Bronchial epithelial cell (primary cell): ENCODE measurements around the gene POP7. TPM values are rescaled to one million over a fixed set of nuclear protein-coding genes. Genes with fewer than 3 reads are reported as not detected.

ENCODE experiments used
- DNase-seq: peaks from one replicate; pipeline ENCODE4 v3.0.0-alpha.2; 2010; ENCODE audit warnings: low read depth
- FAIRE-seq: peaks from 2 replicates; lab custom pipeline; 2011; peaks lifted over from hg19 to GRCh38; lab: Jason Lieb, UNC
- H3K27me3 ChIP-seq: 2 replicates; pipeline ENCODE4 v1.5.1; 2011; ENCODE audit warnings: low read length; ENCODE audit not compliant: control insufficient read depth, insufficient read depth
- H3K36me3 ChIP-seq: 2 replicates; pipeline ENCODE4 v1.5.1; 2011; ENCODE audit warnings: low read length; ENCODE audit not compliant: control insufficient read depth, insufficient read depth
- H3K4me3 ChIP-seq: 2 replicates; pipeline ENCODE4 v1.5.1; 2011; ENCODE audit warnings: mild to moderate bottlenecking, low read depth, low read length, control low read depth
- CTCF ChIP-seq: IDR thresholded peaks from 2 replicates; pipeline ENCODE4 v1.5.1; 2011; ENCODE audit warnings: mild to moderate bottlenecking, moderate library complexity, low read length, control low read depth, inconsistent platforms; ENCODE audit not compliant: insufficient read depth, severe bottlenecking
- total RNA-seq: library from RNA; depleted of rRNA; stranded (reverse); fragments of >200 nt; gene quantifications from 2 replicates; pipeline ENCODE4 v1.2.1, GENCODE V29; 2014

POP7 gene
- total RNA-seq, 1 donor from 2014 or later = 40.8 TPM

- TF ChIP-seq CTCF = no peak
- H3K27me3 ChIP-seq = no peaks in the 10 kb centered on the region
- peaks cover 40% of the 10 kb centered on the region for H3K36me3 ChIP-seq
- DNase-seq (no peak), FAIRE-seq (no peak)
- H3K4me3 ChIP-seq = no peak overlapping the region
Observed at GRCh38 chr7:100686201-100686821, 19.6 kb upstream of the POP7 start.

- peaks cover 36% of the 10 kb centered on the region for H3K36me3 ChIP-seq
- no peak for DNase-seq
- H3K4me3 ChIP-seq = no peak overlapping the region
Observed at GRCh38 chr7:100686822-100687211, 19.1 kb upstream of the POP7 start.

GRCh38 chr7:100687261-100687660, 18.7 kb upstream of the POP7 start:
- no peak for FAIRE-seq
- Histone ChIP-seq H3K36me3 (peaks cover 35% of the 10 kb centered on the region), H3K4me3 (no peak overlapping the region), H3K27me3 (no peaks in the 10 kb centered on the region)
- TF ChIP-seq CTCF = no peak
- no peak for DNase-seq

More at GRCh38 chr7:100686822-100687211, 19.1 kb upstream of the POP7 start:
- TF ChIP-seq CTCF = no peak
- FAIRE-seq = no peak
- no peaks in the 10 kb centered on the region for H3K27me3 ChIP-seq

- peaks cover 33% of the 10 kb centered on the region for H3K36me3 ChIP-seq
- no peak for TF ChIP-seq CTCF
- DNase-seq (no peak), FAIRE-seq (no peak)
- H3K4me3 ChIP-seq = no peak overlapping the region
- no peaks in the 10 kb centered on the region for H3K27me3 ChIP-seq
Observed at GRCh38 chr7:100687751-100688300, 18.1 kb upstream of the POP7 start.

- TF ChIP-seq CTCF = no peak
- no peaks in the 10 kb centered on the region for H3K27me3 ChIP-seq
- DNase-seq (no peak), FAIRE-seq (no peak)
- H3K36me3 ChIP-seq = peaks cover 33% of the 10 kb centered on the region
- no peak overlapping the region for H3K4me3 ChIP-seq
Observed at GRCh38 chr7:100688326-100688860, 17.5 kb upstream of the POP7 start.
